Stimulated activated CD4-positive, alpha-beta T cell treated with anti-CD3 and anti-CD28 coated beads, TNF-alpha, amount 100 ng/mL, for 4 hours (primary cell): ENCODE results near the gene CPA4.

Experiments used
- DNase-seq, 3 experiments: peaks; one replicate each; pipeline ENCODE4 v3.0.0-alpha.2; 2020; ENCODE audit warnings: low read depth in 3 of 3

Gene CPA4

DNA sequence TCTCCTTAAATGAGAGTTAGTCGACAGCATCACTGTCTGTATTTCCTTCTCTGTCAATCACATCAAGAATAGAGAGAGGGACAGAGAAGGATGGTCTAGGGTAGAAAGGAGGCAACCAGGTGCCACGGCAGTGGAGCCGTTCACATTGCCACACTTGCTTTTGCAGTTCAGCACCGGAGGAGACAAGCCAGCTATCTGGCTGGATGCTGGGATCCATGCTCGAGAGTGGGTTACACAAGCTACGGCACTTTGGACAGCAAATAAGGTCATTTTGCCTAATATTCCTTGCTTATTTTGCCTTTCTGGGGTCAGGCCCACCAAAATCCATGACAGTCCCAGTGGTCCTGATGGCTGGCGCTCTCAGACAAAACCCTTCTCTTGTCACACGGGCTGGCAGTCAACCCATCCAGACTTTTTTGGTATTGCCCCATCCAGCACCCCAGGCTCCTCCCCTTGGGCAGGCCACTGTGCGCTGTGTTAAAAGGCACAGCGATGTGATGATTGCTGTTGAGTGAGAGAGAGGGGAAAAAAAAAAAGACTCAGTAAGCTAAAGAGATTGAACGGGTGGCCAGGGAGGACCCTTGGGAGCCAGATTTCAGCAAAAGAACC lies 17.9 kb upstream of the CPA4 start:
- DNase-seq = no peak

DNA sequence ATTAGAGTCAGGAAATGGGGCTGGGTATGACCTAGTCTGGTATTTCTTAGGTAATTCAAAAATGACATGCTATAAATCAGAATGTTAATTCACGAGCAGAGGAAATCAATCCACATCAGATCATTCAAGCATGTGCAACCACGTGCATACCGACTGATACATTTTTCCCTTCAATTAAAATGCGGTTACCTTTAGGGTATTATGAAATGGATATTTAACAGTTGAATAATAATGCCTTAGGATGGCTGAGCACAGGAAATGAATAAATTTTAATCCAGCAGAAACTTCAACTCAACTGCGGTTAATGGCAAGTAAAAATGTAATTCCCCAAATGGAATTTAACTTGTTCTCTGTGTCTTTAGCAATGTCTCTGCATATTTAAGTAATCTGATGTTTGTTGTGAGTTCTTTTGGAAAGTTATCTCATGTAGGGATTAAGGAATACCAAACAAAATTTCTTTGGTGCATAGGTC lies 17.1 kb upstream of the CPA4 start:
- no peak for DNase-seq

DNA sequence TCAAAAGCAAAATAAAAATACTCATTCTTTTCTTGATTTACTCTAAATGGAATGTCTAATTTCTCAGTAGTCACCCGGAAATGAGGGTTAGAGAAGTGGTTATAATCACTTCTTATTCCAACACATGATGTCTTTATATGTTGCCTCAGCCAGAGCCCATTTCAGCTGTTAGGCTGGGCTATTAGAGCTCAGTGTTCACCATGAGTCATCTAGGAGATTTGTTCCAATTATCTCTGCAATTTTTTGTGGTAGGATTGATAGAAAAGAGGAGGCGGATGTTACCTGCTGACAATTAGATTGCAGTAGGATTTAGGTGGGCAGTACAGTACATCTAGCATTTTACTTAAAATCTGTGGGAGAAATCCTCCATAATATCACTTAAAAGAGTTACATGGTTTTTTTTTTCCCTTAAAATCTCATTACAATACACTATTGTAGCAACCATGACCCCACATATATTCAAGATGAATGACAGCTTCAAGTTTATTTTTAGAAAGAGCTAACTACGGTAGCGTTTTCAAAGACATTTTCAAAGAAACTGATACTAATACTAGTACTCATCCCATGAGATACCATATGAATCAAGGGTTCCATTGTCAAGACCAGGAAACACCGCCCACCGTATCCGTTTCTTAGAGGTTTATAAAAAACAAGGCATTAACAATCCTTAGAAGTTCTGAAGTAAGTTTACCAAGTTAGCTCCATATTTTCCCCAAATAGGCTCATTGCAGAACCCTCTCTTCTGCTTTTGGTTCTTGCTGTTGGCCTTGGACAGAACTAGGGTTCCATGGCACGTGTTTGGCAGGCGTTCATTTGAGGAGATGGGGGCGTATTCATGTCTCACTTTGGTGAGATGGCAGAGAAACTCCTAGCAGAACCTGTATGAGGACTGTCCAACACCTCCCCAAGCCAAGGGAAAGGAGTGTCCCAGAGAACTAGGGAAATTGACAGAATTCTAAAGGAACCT lies 15.9 kb upstream of the CPA4 start:
- no peak for DNase-seq

DNA sequence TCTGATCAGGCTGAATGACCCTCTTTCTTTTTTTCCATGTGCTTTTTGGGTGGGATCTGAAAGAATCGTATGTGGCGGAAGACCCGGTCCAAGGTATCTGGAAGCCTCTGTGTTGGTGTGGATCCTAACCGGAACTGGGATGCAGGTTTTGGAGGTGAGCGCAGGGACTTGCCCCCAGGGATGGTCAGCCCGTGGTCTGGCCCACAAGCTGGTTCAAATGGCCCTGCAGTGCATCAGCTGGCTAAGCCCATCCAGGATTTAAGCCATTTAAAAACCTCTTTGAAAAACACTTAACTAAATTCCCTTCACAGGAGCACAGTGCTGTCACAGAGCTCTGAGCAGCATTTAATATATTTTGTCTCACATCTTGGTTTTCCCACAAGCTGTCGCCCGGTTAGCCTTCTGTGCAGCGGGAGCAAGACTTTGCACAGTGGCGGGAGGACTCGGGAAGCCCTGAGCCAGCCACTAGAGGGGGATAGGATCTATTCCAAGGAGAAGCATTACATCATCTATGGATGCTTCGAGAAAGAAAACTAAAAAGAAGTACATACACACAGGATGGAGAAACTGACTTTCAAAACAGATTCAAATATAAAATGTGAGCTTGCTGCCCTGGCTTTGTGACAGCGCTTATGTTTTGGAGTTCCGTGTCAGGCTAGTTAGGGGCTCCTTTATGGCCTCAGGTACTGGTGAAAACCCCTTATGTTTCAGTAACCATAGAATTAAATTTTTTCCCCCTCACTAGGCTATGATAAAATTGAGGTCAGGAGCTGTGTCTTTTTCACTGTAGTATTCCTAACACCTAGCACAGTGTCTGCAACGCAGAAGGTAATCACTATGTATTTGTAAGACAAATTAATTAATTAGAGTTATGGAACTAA lies 15.0 kb upstream of the CPA4 start:
- DNase-seq = no peak

DNA sequence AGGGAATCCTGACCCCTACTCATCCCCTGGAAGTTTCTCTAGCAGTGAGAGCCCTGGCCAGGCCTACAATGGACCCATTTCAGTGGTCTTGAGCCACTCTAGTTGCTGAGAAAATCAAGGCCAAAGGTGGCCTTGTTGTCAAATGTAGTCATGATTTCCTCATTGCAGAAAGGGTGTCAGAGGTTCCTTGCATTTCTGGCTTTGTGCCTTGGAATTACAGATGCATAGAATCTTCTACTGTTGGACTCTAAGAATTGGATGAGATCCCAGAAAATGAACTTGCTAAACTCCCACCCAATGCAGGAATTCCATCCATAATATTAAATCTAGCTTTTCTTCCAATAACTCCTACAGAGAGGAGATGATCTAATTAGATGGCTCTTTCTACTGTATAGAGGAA lies 14.1 kb upstream of the CPA4 start:
- no peak for DNase-seq

DNA sequence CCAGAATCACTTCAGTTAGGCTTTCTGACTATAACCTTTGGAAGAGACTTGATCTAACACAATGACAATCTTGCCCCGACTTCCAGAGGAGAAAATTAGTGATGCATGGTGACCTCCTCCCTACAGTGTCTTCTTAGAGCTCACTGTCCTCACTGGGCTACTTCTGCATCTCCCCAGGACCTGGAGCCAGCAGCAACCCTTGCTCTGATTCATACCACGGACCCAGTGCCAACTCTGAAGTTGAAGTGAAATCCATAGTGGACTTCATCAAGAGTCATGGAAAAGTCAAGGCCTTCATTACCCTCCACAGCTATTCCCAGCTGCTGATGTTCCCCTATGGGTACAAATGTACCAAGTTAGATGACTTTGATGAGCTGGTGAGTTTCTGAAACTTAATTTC lies 13.7 kb upstream of the CPA4 start:
- no peak for DNase-seq

DNA sequence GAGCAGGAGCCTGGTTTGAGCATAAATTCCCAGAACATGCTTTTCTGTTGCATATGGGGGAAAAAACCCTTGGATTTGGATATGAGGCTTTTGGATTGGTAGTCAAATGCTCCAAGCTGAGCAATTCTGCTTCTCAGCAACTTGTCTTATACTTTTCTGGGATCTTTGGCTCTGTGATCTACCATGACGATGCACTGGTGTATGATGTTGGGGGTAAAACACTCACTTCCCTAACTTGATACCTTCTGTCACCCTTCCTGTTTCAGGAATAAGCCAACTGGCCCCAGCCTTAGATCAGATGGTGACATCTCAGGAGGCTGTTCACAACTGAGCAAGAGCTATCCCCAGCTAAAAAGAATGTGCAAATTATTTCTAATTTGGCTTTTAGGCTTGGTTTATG lies 13.1 kb upstream of the CPA4 start:
- no peak for DNase-seq

DNA sequence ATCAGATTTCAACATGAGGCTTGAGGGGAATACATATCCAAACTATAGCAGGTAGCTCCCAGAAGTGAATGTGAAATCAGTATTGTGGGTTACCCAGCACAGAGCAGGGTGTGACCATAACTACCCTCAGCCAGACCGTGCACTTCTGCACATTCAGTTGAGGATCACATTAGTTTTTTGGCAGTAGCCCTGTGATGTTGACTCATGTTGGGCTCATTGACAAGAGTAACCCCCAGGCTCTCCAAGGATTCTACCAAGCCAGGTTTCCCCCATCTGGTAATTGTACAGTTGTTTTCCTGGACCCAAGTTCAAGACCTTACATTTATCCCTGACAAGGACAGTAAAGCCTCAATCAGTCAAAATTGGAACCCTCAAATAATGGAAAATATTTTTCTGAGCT lies 11.7 kb upstream of the CPA4 start:
- DNase-seq = no peak

DNA sequence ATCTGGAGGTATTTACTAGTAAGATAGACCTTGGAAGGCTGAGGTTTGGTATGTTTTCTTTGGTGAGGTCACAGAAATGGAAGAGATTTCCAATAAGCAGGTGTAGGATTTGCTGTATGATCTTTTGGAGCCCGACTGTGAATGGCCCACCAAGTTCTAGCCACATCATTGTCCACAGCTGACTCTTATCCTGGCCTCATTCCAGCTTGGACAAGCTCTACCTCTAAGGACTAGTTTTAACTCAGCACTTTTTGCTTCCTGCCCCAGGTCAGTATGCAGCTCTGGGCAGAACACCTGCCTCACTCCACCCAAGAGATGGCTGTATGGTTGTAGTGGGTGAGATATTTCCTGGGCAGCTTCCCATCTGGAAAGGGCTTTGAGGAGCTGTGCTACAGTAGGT lies 6.1 kb upstream of the CPA4 start:
- DNase-seq = no peak

DNA sequence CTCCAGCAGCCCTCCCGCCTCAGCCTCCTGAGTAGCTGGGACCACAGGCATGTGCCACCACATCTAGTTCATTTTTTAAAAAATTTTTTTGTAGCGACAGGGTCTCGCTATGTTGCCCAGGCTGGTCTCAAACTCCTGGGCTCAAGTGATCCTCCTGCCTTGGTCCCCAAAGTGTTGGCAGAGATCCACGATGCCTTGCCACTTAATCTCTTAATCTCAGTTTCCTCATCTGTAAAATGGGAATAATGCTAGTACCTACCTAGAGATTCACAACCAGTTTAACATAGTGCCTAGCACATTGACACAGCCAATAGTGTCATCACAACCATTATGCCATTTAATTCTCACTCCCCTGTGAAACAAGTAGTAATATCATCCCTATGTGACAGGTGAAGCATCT lies 4.8 kb upstream of the CPA4 start:
- no peak for DNase-seq

DNA sequence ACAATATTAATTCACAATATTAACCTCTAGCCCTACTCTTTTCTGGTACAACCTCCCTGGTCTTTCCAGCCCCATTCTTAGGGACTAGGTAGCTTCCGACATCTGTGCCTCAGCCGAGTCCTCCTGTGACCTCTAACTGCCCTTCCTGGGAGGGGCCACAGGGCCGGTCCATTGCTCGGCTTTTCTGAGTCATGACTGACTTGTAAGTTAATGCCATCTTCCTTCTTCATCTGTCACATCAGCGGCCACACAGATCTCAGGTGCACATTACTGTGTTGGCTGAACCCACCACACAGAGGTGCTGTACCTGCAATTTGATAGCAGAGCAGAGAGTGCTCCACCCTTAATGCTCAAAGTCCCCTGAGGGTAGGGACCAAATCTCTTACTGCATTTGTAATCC lies 4.1 kb upstream of the CPA4 start:
- DNase-seq = no peak

DNA sequence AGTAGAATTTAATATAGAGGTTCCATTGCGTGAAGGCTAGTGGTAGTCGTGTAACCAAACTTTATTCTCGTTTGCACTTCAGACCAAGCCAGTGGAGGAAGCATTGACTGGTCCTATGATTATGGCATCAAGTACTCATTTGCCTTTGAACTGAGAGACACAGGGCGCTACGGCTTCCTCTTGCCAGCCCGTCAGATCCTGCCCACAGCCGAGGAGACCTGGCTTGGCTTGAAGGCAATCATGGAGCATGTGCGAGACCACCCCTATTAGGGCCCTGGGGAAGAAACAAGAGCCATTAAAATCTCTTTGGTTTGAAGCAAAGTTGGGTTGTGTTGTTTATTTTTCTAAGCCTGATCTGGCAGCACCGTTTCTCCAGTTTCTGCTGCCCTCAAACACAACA lies 3.5 kb upstream of the CPA4 start:
- no peak for DNase-seq

DNA sequence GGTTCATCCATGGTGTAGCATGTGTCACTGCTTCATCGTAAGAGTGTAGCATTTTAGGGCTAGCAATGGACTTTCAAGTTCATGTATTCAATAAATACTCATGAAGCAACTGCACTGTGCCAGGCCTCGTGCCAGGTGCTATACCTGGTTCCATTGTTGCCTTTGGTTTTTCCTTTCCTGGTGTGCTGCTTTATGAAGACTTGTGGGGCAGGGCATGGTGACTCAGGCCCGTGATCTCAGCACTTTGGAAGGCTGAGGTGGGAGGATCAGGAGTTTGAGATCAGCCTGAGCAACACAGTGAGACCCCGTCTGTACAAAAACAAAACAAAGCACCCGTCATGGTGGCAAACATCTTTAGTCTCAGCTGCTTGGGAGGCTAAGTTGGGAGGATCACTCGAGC lies 2.2 kb upstream of the CPA4 start:
- DNase-seq = no peak

DNA sequence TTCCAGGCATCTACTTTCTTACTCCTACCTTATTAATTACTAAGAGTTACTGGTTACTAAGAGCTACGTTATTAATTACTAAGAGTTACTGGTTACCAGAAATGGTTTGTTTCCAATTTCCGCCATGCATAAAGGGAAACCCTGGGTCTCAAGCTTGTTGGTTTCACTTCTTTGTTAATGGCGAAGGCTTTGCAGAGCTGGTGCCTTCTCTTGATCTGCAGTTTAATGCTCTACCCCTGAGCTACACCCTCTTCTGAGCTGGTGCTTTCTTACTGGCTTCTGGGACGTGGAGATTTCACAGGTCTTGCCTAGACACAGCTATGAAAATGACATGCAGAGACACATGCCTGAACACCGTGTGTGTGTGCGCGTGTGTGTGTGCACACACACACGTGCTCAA lies 560 bp downstream of the CPA4 start:
- no peak for DNase-seq

DNA sequence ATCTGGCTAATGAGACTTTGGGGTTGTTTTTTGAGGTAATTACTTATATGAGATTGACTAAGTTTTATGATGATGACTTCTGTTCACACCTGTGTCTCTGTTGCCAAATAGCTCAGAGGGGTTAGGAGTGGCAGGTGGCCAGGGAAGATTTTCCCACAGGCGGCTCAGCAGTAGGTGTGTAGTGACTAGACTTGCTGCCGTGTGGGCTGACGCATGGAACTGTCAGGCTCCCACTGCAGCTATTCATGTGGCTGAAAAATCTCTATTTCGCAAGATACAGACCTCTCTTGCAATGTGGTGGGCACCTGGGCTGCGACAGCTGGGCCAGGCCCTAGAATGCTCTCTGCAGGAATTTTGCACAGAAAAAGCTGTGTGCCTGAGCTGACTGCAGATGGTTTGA lies 1.4 kb downstream of the CPA4 start:
- no peak for DNase-seq

DNA sequence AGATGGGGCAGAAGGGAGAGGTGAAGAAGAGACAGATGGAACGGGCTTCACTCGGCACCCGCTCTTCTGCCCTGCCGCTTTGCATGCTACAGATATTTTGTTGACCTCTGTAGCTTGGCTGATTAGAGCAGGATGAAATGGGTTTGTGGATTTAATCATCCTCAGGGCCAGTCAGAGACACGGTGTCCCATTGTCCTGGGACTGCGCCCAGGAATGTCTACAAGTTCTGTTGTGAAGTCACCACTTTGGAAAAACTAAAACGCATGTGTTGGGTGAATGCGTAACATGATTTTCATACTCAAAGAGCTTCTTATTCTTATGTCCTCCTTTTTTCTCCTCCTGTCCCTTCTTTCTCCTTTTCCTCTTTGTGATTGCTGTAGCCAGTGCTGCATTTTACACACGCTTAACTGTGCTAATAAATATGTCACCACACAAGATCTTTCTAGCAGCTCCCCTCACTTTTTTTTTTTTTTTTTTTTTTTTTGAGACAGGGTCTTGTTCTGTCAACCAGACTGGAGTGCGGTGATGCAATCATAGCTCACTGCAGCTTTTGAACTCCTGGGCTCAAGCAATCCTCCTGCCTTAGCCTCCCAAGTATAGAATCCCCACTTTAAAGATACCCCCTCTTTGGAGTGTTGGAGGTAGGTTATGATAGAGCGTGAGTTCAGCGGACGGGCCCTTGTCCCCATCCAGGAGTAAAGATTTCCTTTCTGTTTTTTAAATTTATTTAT lies 3.4 kb downstream of the CPA4 start:
- no peak for DNase-seq

DNA sequence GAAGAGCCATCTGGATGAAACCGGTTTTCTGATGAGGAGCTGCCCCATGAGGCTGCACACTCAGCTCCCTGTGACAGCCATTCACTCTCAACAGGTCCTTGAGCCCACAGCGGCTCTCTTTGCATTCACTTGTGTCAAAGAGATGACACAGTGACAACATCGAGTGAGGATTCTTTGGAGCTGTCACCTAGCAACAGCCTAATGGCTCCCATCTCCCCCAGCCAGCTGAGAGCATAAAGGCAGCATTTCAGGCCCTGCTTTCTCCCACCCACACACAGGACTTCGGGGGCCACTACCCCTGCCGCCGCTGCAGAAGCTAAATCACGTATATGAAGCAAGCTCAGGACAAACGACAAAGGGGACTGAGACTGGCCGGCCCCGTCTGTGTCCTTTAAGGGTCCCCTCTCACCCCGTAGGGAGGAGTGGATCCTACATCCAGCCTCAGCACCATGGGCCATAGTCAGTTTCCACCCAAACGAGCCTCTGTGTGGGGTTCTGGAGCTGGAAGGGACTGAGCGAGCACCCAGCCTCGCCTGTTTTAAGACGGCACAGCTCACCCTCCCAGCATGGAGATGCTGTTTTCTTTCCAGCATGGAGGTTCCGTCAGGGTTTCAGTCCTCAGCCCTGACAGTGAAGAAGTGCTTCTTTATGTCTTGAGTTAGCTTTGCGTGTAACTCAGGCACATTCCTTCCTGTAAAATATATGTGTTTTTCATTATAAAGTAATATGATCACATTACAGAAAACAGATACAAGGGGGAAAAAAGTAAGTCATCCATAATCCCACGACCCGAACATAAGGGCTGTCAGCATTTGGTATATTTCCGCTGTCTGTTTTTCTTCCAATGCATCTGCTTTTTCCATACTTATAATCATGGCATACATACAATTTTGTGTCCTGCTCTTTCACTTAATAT lies 4.9 kb downstream of the CPA4 start:
- DNase-seq = no peak

DNA sequence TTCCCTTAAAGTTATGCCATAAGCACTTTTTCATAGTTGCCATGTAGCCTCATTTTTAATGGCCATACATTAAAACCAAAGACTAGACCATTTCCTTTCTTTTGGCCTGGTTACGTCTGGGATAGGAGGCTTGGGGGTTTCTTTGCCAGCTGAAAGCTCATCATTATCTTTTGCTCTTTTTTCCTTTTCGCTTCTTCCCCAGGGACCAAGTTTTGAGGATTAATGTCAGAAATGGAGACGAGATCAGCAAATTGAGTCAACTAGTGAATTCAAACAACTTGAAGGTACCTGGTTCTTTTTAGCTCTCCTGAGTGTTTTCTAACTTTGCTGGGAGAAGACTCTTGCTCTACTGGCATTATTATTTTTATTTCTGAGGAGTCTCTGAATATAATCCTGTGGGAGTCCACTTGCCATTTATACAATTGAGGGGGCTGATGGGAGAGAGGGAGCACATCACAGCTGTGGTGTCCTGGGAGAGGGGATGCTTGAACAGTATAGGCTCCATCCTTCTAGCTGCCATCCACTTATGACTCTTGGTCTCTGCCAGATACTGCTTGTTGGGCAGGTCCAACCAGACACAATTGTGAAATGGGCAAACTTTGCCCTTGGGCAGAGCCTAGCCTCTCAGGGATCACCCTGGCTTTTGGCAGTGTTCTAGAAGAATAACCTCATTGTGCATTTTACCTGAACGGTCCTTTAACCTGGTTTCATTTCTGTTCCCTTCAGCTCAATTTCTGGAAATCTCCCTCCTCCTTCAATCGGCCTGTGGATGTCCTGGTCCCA lies 5.8 kb downstream of the CPA4 start:
- no peak for DNase-seq

DNA sequence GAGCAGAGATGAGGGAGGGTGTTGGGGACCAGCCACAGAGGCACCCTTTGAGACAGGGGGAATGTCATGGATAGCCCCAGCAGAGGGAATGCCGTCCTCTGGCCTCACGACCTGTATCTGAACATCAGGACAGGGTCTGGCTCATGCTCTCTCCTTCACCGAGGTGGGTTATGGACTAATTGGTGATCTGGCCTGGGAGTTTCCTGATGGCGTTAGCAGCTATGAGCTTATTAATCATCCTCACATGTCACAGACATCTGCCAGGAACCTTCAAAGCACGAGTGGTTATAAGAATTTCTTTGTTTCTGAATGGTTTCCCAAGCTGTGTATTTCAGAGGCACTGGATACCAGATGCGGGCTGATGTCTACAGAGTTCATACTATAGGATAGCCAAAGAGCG lies 6.9 kb downstream of the CPA4 start:
- DNase-seq = no peak

DNA sequence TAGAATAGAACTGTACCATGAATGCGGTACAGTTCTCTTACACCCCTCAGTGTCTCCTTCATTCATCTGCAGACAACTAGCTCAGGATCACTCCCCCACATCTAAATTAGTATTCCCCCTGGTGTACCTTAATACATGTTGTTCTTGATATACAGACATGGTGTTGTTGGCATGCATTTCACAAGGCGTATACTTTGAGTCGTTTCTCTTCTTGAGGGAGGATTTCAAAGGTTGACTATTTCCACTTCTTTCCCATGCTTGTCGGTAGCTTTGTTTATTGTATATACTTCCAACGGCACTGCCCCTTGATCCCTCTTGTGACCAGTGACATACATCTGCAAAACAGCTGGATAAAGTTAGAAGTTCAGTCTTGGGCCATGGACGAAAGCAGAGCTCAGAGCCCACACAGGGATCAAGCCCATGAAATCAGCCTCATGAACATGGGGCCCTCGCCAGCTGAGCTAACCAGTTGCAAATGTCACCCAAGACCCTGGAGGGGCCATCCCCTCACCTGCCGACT lies 8.6 kb downstream of the CPA4 start:
- no peak for DNase-seq
